Frontal cortex (tissue), 4 donors: Measurements from ENCODE around the gene TFEB. TPM values are rescaled to one million over a fixed set of nuclear protein-coding genes. Genes with fewer than 3 reads are reported as not detected.
A peak's percentile ranks its signal among the peaks of the same experiment; 100 is the strongest.

Experiments
- DNase-seq, 2 donors: peaks; one replicate each; pipeline ENCODE4 v3.0.0; 2012; ENCODE audit warnings: low spot score in 2 of 2
- FAIRE-seq: peaks from 2 replicates; lab custom pipeline; 2012; peaks lifted over from hg19 to GRCh38; lab: Jason Lieb, UNC
- total RNA-seq: library from RNA; depleted of rRNA; stranded (reverse); fragments of >200 nt; gene quantifications from one replicate; pipeline ENCODE4 v1.2.3, GENCODE V29; 2014
- donor health status: control.
- donor health status: control.
- donor health status: control.

Gene TFEB
- total RNA-seq, 1 donor from 2014 or later, result 1.6 TPM

GRCh38 chr6:41728073-41728936 lies 7.1 kb downstream of the TFEB start:
- FAIRE-seq, result no peak
- no peak for DNase-seq

- no peak for DNase-seq
- no peak for FAIRE-seq
Measured at GRCh38 chr6:41727705-41728072, 7.7 kb downstream of the TFEB start.

- no peak for DNase-seq
- no peak for FAIRE-seq
Measured at GRCh38 chr6:41726876-41727275, 8.5 kb downstream of the TFEB start.

- DNase-seq, result no peak
- FAIRE-seq, result no peak
Measured at GRCh38 chr6:41724586-41725501, 10.6 kb downstream of the TFEB start.

- no peak for FAIRE-seq
- no peak for DNase-seq
Measured at GRCh38 chr6:41724228-41724580, 11.2 kb downstream of the TFEB start.

GRCh38 chr6:41723530-41724227 lies 11.7 kb downstream of the TFEB start:
- peak in 1 of 2 donors; percentile 72 for DNase-seq
- FAIRE-seq, result no peak

GRCh38 chr6:41722969-41723529 lies 12.4 kb downstream of the TFEB start:
- FAIRE-seq (no peak), DNase-seq (no peak)

- DNase-seq (no peak), FAIRE-seq (no peak)
Measured at GRCh38 chr6:41721414-41721813, 14.0 kb downstream of the TFEB start.

GRCh38 chr6:41720783-41721182 lies 14.6 kb downstream of the TFEB start:
- DNase-seq (no peak), FAIRE-seq (no peak)

- DNase-seq (no peak), FAIRE-seq (no peak)
Measured at GRCh38 chr6:41720262-41720620, 15.2 kb downstream of the TFEB start.

- FAIRE-seq, result no peak
- no peak for DNase-seq
Measured at GRCh38 chr6:41719436-41720261, 15.8 kb downstream of the TFEB start.

GRCh38 chr6:41718828-41719227 lies 16.6 kb downstream of the TFEB start:
- no peak for DNase-seq
- no peak for FAIRE-seq

- DNase-seq, result no peak
Measured at GRCh38 chr6:41717392-41717736, 18.0 kb downstream of the TFEB start.

GRCh38 chr6:41716516-41717391 lies 18.7 kb downstream of the TFEB start:
- no peak for FAIRE-seq

More at GRCh38 chr6:41717392-41717736, 18.0 kb downstream of the TFEB start:
- FAIRE-seq, result no peak

GRCh38 chr6:41715795-41716515 lies 19.5 kb downstream of the TFEB start:
- FAIRE-seq (no peak), DNase-seq (no peak)

More at GRCh38 chr6:41716516-41717391, 18.7 kb downstream of the TFEB start:
- DNase-seq, result no peak

- DNase-seq (no peak), FAIRE-seq (no peak)
Measured at GRCh38 chr6:41714556-41715273, 20.7 kb downstream of the TFEB start.

GRCh38 chr6:41713650-41714291 lies 21.6 kb downstream of the TFEB start:
- DNase-seq (no peak), FAIRE-seq (no peak)
